ENCODE results near the gene RXRA. TPM values are rescaled to one million over a fixed set of nuclear protein-coding genes. Genes with fewer than 3 reads are reported as not detected.

RXRA gene
- total RNA-seq, 4 donors from 2014 or later: 53.5 to 61.5 (median 56.5) TPM

- DNase-seq (ENCODE audit: low spot score in 2 of 2): no peak
- Histone ChIP-seq H3K36me3 (no peaks in the 10 kb centered on the region), H3K9me3 (no peaks in the 10 kb centered on the region), H3K27ac (peak overlapping the region in 3 of 4 donors; percentile 29 to 94 (median 34)), H3K4me1 (peaks cover 0 to 100% (median 85%) of the 10 kb centered on the region in 4 donors), H3K4me3 (no peak overlapping the region), H3K27me3 (no peaks in the 10 kb centered on the region)
- TF ChIP-seq EP300 (IDR thresholded peaks at IDR 0.05) (no peak), POLR2A (IDR thresholded peaks at IDR 0.05) (no peak)
- TF ChIP-seq, protein P1, sequence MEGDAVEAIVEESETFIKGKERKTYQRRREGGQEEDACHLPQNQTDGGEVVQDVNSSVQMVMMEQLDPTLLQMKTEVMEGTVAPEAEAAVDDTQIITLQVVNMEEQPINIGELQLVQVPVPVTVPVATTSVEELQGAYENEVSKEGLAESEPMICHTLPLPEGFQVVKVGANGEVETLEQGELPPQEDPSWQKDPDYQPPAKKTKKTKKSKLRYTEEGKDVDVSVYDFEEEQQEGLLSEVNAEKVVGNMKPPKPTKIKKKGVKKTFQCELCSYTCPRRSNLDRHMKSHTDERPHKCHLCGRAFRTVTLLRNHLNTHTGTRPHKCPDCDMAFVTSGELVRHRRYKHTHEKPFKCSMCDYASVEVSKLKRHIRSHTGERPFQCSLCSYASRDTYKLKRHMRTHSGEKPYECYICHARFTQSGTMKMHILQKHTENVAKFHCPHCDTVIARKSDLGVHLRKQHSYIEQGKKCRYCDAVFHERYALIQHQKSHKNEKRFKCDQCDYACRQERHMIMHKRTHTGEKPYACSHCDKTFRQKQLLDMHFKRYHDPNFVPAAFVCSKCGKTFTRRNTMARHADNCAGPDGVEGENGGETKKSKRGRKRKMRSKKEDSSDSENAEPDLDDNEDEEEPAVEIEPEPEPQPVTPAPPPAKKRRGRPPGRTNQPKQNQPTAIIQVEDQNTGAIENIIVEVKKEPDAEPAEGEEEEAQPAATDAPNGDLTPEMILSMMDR (IDR thresholded peaks at IDR 0.05): no peak
- WGBS, 2 donors: 77 to 89% methylated on average over 11 to 13 of the region's 16 CpGs
These were observed 7.8 kb downstream of the RXRA start for GRCh38 chr9:134333874-134334581.

DNA sequence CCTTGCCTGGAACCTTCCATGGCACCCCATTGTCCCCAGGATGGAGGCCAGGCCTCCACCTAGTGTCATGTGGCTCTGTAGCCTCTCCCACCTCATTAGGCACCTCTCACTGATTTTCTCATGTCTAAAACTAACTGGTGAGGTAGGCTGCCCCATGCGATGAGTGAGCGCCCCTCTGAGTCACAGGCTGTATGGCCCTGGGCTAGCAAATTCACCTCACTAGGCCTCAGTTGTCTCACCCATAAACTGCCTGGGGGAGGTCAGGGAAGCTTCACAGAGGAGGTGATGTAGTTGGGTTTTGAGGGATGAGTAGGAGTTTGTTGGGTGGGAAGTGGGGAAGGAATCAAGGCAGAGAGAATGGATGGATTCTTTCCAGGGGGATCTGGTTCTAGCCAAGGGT lies 8.8 kb downstream of the RXRA start:
- Histone ChIP-seq H3K4me3 (no peak overlapping the region), H3K4me1 (peaks cover 0 to 100% (median 85%) of the 10 kb centered on the region in 4 donors), H3K27me3 (no peaks in the 10 kb centered on the region), H3K36me3 (no peaks in the 10 kb centered on the region), H3K27ac (peak overlapping the region in 1 of 4 donors; percentile 51), H3K9me3 (no peaks in the 10 kb centered on the region)
- 100% methylated on average over 2 of the region's 2 CpGs for WGBS, 2 donors
- TF ChIP-seq, protein P1 (IDR thresholded peaks at IDR 0.05): no peak
- TF ChIP-seq POLR2A (IDR thresholded peaks at IDR 0.05) (no peak), EP300 (IDR thresholded peaks at IDR 0.05) (no peak)
- no peak for DNase-seq (ENCODE audit: low spot score in 2 of 2)

DNA sequence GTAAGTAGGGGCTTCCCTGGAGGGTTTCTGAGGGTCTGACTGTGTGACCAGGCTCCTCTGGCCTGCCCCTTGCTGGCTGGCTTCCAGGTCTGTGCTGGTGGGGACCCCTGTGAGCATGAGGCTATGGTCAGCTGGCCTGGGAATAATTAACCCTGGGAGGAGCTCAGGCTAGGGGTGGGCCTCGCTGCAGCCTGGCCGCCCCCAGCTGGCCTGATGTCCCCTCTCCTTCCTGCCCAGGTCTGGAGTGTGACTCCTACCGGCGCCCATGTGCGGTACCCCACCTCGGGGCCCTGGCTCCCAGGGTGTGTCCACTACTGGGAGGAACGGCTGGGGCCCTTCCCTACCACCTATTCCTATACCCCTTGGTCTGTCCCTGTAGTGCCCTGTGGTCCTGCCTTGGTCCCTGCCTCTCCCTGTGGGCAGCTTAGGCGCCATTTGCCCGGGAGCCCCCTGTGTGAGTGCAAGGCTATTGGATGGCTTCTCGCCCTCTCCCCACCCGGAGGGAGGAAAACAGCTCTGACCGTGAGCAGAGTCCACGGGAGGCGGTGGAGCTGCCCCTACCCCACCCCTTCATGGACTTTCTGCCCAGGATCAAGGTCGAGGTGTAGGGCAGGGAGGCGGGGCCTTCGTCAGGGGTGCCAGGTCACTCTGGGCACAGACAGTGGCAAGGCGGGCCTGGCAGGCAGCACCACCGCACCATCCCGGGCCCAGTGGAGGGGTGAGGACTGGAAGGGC lies 9.4 kb downstream of the RXRA start:
- 67 to 72% methylated on average over 15 to 18 of the region's 20 CpGs for WGBS, 2 donors
- no peak overlapping the region for H3K4me3 ChIP-seq
- TF ChIP-seq, protein P1 (IDR thresholded peaks at IDR 0.05): no peak
- TF ChIP-seq POLR2A (IDR thresholded peaks at IDR 0.05) (no peak), EP300 (IDR thresholded peaks at IDR 0.05) (no peak)
- DNase-seq (ENCODE audit: low spot score in 2 of 2): no peak
- no peaks in the 10 kb centered on the region for H3K36me3 ChIP-seq
- H3K27ac ChIP-seq: peak overlapping the region in 3 of 4 donors; percentile 12 to 51 (median 19)
- H3K4me1 ChIP-seq: peaks cover 0 to 100% (median 85%) of the 10 kb centered on the region in 4 donors
- no peaks in the 10 kb centered on the region for H3K9me3 ChIP-seq
- H3K27me3 ChIP-seq: no peaks in the 10 kb centered on the region

- 49 to 61% methylated on average over 8 to 12 of the region's 12 CpGs for WGBS, 2 donors
- Histone ChIP-seq H3K4me1 (peaks cover 0 to 100% (median 85%) of the 10 kb centered on the region in 4 donors), H3K27ac (peak overlapping the region in 3 of 4 donors; percentile 12 to 51 (median 19)), H3K9me3 (no peaks in the 10 kb centered on the region), H3K27me3 (no peaks in the 10 kb centered on the region), H3K4me3 (no peak overlapping the region), H3K36me3 (no peaks in the 10 kb centered on the region)
- no peak for DNase-seq (ENCODE audit: low spot score in 2 of 2)
- TF ChIP-seq POLR2A (IDR thresholded peaks at IDR 0.05) (no peak), EP300 (IDR thresholded peaks at IDR 0.05) (no peak)
- TF ChIP-seq, protein P1 (IDR thresholded peaks at IDR 0.05): no peak
These were observed 10.0 kb downstream of the RXRA start for GRCh38 chr9:134336228-134336627.

GRCh38 chr9:134336924-134337323 lies 10.7 kb downstream of the RXRA start:
- H3K27ac ChIP-seq: peak overlapping the region in 1 of 4 donors; percentile 12
- 67 to 72% methylated on average over 5 to 7 of the region's 8 CpGs for WGBS, 2 donors

More at GRCh38 chr9:134336924-134337323, 10.7 kb downstream of the RXRA start:
- no peak for DNase-seq (ENCODE audit: low spot score in 2 of 2)
- no peak overlapping the region for H3K4me3 ChIP-seq
- no peaks in the 10 kb centered on the region for H3K9me3 ChIP-seq
- peaks cover 0 to 100% (median 86%) of the 10 kb centered on the region in 4 donors for H3K4me1 ChIP-seq
- H3K36me3 ChIP-seq: no peaks in the 10 kb centered on the region
- no peak for TF ChIP-seq POLR2A (IDR thresholded peaks at IDR 0.05)
- TF ChIP-seq, protein P1 (IDR thresholded peaks at IDR 0.05): no peak
- no peak for TF ChIP-seq EP300 (IDR thresholded peaks at IDR 0.05)
- no peaks in the 10 kb centered on the region for H3K27me3 ChIP-seq

Measured in tibial nerve (tissue), 4 donors.